B cell (primary cell): ENCODE measurements around the gene CFH.

Source experiments
- EZH2 ChIP-seq: IDR thresholded peaks from 2 replicates; pipeline ENCODE4 v1.6.1; 2012; ENCODE audit warnings: borderline replicate concordance, low read depth, mild to moderate bottlenecking, moderate library complexity, low read length; ENCODE audit not compliant: insufficient read depth, poor library complexity, severe bottlenecking
- TF ChIP-seq, protein P1 (sequence below): fragments of 200-600 bp; IDR thresholded peaks from one replicate; pipeline ENCODE4 v1.8.0; 2022; ENCODE audit warnings: antibody characterized with exemption, mild to moderate bottlenecking

DNA sequence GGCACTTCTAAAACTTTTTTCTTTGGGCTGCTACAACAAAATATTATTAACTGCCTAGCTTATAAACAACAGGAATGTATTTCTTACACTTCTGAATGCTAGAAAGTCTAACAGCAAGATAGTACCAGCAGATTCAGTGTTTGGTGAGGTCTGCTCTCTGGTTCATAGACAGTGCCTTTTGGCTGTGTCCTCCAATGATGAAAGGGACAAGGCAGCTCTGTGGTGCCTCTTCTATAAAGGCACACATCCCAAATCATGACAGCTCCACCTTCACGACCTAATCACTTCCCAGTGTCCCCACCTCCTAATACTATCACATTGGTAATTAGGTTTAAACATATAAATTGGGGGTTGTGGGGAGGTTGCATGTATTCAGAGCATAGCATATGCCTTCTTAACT lies 9.5 kb downstream of the CFH start:
- TF ChIP-seq, protein P1, sequence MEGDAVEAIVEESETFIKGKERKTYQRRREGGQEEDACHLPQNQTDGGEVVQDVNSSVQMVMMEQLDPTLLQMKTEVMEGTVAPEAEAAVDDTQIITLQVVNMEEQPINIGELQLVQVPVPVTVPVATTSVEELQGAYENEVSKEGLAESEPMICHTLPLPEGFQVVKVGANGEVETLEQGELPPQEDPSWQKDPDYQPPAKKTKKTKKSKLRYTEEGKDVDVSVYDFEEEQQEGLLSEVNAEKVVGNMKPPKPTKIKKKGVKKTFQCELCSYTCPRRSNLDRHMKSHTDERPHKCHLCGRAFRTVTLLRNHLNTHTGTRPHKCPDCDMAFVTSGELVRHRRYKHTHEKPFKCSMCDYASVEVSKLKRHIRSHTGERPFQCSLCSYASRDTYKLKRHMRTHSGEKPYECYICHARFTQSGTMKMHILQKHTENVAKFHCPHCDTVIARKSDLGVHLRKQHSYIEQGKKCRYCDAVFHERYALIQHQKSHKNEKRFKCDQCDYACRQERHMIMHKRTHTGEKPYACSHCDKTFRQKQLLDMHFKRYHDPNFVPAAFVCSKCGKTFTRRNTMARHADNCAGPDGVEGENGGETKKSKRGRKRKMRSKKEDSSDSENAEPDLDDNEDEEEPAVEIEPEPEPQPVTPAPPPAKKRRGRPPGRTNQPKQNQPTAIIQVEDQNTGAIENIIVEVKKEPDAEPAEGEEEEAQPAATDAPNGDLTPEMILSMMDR: no peak
- no peak for TF ChIP-seq EZH2
